GM18511 (cell line): ENCODE measurements around the gene COX14.

Experiments
- ATAC-seq: cut with Tn5 transposase; IDR thresholded peaks from one replicate; pipeline ENCODE4 v1.9.1; 2021; ENCODE audit warnings: mild to moderate bottlenecking, moderate library complexity; ENCODE audit not compliant: unreplicated experiment

The COX14 gene

DNA sequence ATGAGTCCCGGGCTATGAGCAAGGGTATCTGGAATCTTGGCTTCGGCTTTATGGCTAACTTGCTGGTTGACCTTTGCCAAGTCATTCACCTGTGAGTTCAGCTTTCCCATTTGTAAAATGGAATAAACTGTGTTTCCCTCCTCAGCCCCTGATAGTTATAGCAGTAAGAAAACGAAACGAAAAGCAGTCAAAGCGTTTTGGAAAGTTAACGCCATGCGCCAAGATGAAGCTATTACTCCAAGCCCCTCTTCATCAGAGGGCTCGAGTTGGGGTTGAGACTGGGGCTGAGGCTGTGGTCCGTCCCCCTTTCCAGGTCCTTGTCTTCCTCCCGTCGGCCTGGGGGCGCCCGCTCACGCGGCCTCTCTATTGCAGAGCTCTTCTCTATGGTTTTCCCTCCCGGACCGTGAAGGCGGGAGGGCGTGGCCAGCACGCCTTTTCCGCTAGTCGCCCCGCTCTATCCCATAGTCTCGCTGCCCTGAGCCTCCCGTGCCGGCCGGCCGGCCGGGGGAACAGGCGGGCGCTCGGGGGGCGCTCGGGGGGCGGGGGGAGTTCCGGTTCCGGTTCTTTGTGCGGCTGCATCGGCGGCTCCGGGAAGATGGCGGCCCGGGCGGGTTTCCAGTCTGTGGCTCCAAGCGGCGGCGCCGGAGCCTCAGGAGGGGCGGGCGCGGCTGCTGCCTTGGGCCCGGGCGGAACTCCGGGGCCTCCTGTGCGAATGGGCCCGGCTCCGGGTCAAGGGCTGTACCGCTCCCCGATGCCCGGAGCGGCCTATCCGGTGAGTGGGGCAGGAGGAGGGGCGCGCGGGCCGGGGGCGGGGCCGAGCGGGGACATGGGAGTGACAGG, 27.0 kb upstream of the COX14 start, which contains the start of gene SMARCD1:
SMARCD1 (plus strand) TSS at position 568 of the 840 bp plus-strand sequence; CDS start at position 596, 28 bp downstream.
- peak; percentile 83 for ATAC-seq

- ATAC-seq, result peak; percentile 19
These were observed 26.4 kb upstream of the COX14 start for GRCh38 chr12:50085615-50086072.

DNA sequence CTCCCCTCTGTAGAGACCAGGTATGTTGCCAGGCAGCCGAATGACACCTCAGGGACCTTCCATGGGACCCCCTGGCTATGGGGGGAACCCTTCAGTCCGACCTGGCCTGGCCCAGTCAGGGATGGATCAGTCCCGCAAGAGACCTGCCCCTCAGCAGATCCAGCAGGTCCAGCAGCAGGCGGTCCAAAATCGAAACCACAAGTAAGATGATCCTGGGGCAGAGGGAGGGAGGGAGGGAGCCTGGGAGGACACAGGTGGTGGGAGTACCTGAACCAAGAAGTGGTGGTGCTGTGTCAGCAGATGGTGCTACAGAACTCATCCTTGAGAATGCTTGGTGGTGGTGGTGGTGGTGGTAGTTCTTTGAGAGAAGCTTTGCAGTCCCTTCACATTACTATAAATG, 25.9 kb upstream of the COX14 start:
- no peak for ATAC-seq

- no peak for ATAC-seq
These were observed 24.9 kb upstream of the COX14 start for GRCh38 chr12:50087151-50087550.

DNA sequence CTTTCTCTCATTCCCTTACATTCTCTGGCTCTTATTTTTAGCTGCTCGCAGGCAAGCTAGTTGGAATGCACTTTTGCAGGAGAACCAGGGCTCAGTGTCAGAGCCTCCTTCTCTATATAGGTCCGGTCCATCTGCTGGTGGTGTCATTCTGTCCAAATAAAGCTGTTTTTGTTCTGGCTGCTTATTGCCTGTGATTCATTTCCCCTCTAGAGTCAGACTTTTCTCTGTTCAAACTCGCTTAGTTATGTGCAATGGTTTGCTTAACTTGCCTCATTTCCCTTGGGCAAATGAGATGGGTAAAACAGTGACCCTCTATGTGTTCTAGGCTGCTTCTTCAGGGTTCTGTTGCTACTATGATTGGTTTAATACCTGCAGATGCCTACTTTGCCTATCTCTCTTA, 24.0 kb upstream of the COX14 start:
- ATAC-seq, result no peak

- ATAC-seq, result no peak
These were observed 23.3 kb upstream of the COX14 start for GRCh38 chr12:50088577-50089335.

GRCh38 chr12:50089730-50090129, 22.3 kb upstream of the COX14 start:
- ATAC-seq, result no peak

DNA sequence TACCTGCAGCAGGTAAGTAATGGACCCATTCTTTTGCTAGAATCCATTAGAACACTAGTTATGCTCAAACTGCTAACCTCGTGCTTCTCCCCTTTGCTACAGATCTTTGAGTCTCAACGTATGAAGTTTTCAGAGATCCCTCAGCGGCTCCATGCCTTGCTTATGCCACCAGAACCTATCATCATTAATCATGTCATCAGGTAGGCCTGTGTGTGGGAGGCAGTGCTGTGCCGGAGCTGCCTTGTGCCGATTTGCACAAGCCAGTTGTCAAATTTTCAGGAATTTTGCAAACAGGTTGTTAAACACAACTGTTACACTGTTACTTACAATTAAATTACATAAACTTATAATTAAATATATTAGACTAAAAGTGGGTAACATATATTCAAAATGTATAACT, 21.6 kb upstream of the COX14 start:
- ATAC-seq, result no peak

DNA sequence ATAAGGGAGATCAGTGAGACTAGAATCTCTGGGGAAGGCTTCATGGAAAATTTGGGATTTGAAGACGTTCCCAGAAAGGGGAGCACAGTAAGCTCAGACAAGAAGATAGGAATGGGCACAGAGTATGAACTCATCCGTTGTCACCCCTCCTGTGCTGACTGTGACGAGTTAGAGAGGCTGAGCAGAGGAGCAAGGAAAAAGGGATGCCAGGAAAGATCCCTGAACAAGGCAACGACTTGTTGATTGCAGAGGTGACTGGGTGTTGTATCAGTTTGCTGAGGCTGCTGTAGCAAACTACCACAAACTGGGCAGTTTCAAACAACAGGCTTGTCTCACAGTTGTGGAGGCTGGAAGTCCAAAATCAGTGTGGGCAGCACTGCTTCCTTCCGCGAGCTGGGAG, 14.1 kb upstream of the COX14 start:
- no peak for ATAC-seq

- ATAC-seq, result no peak
These were observed 12.6 kb upstream of the COX14 start for GRCh38 chr12:50099302-50100008.

DNA sequence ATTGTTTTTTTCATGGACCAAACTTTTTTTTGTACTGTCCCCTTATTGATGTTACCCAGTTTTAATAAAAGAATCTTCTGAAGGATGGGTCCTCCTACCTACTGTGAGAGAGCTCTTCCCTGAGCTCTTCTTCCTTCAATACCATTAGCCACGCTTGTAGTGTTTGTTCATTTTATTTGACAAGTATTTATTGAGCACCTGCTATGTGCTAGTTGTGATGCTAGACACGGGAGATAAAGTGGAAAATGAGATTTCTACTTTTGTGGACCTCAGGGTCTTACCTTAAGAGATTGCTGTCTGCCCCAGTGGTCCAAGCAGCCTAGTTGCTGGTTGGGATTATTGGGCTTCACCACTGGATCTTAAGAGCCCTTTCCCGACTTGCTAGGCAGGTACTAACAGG, 11.5 kb upstream of the COX14 start:
- no peak for ATAC-seq

DNA sequence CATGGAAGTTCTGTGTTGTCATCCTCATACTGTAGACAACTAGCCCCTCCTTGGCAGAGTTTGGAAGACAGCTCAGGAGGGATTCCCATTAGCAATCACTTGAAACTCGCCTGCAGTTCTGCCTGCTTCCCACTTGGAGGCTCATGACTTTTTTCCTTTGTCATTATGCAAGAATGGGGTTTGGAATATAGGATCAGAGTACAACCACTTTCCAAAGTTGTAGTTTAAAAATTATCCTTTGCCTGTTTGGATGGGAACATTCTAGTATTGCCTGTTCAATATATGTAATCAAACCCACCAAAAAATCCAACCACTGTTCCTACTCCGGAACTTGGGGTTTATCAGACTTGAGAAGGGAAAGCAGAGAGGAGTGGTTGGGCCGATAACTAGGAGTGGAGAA, 10.4 kb upstream of the COX14 start:
- no peak for ATAC-seq

DNA sequence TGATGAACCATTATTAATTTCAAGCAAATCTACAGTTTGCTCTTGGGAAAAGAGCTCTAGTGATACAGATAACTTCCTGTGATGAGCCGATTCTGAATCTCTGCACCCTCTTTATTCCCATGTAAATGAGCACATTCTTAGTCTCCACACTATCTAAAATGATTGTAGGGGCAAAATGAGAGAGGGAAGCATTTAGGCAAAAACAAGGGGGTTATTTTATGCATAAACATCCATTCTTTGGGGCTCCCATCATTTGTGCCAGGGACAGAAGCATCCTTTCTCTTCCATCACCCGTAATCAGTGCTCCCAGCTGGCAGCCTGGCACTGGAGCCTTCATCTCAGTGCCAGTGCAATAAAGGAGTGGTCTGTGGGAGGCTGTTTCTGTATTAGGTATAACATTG, 9.9 kb upstream of the COX14 start:
- no peak for ATAC-seq

- ATAC-seq, result no peak
These were observed 9.3 kb upstream of the COX14 start for GRCh38 chr12:50102646-50103309.

DNA sequence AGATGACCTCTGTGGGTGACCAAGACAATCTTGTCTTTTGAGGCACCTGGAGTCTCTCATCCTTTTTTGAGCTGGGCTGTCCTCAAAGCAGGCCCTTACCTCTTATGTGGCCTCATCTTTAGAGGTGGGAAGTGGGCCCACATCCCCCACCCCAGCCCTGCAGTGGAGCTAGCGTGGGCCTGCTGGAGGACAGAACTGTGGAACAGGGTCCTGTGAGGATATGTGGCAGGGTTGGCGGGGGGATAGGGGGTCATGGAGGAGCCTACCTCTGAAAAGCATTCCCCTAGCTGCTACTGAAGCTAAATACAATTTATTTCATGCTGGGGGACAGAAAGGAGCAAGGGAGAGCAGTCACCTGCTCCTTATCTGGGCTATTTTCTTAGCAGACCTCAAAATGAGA, 8.7 kb upstream of the COX14 start:
- ATAC-seq, result no peak

DNA sequence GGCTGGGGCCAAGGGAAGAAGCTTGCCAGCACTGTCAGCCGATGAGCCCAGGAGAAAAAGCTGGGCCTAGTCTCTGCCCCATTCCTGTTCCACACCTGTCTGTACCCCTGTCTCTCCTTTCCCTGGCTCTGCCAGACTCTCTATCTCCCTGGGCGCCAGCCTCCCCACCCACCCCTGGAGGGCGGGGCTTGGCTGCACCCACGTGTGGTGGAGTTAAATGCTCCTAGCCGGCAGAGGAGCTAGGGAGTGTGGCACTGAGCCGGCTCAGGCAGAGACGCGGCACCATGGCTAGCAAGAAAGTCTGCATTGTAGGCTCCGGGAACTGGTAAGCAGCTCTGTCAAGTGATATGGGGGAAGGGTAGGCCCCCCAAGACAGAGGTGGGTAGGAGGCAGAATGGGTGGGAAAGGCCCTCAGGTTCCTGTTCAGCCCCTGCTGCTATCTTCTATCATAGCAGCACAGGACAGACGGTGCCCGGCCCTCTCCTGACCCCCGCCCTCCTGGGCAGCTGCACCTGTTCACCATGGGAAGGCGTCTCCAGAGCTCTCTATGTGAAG, 8.2 kb upstream of the COX14 start, which contains the start of gene GPD1:
GPD1 (plus strand) TSS at position 242 of the 555 bp plus-strand sequence; CDS start at position 285, 43 bp downstream.
- no peak for ATAC-seq

DNA sequence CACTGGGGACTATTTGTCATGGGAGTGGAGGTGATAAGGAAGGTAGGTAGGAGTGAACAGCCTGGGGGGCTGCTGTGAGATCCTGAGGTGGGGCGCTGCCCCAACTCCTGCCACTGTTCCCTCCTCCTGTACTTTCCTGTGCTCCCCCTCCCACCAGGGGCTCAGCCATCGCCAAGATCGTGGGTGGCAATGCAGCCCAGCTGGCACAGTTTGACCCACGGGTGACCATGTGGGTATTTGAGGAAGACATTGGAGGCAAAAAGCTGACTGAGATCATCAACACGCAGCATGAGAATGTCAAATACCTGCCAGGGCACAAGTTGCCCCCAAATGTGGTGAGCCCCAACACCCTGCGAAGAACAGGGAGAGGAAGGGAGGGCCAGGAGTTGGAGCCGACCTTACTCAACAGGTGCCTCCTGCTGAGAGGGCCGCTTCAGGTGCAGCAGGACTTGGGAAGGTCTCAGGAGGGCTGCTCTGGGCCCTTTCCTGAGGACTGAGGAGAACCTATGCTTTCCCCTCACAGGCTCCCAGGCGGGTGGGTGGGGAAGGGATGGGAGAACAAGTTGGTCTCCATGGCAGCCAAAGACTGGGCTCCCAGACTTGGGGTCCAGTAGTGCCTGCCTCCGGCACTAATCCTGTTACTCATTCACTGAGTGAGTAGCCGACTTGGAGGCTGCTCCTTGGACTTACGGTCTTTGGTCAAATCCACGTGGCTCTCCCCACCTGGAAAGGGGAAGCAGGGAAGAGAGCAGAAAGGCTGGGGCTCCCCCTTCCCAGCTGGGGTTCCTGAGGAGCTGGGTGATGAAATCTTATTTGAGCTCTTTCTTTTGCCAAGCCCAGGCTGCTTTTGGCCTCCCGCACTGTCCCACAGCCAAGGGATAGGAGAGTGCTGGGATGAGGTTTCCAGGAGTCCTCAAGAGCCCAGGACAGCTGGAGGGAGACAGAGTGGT, 7.3 kb upstream of the COX14 start:
- ATAC-seq, result no peak

GRCh38 chr12:50105913-50106450, 6.1 kb upstream of the COX14 start:
- ATAC-seq, result no peak

DNA sequence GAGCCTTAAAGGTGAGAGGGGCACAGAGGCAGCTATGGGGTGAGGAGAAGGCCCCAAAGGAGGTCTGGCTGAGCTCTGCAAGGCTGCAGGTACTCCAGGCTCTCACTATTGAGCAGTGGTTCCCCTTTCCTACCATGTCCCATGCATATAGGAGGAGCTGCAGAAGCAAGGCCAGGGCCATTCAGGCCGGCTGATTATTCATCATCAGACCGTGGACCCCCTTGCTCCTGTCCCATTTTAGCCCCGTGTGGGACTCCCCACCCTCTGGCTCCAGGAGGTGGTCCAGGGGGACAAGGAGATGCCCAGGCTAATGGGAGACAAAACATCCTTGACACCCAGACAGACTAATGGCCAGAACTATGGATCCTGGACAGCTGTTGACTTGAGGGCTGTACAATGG, 5.1 kb upstream of the COX14 start:
- ATAC-seq, result no peak
